Fibroblast of skin of back (primary cell): ENCODE measurements around the gene TUFM.
"Not testable (repeated sequence)": the region's sequence is repeated elsewhere in the genome, so short reads cannot be mapped to it uniquely, and the experiment has no call there.

ENCODE experiments used
- DNase-seq: peaks from one replicate; pipeline ENCODE4 v3.0.0-alpha.2; 2013

The TUFM gene

DNA sequence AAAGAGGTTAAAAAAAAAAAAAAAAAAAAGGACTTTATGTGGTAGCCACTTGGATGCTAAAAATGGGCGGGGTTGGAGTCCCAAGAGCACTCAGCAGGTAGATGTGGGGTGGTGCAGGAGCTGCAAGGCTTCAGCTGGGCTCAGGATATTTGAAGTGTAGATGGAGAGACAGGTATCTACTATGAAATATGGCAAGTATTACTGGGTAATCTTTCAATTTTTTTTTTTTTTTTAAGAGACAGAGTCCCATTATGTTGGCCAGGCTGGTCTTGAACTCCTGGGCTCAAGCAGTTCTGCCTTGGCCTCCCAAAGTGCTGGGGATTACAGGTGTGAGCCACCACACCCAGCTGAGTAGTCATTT, 7.6 kb downstream of the TUFM start:
- no peak for DNase-seq

DNA sequence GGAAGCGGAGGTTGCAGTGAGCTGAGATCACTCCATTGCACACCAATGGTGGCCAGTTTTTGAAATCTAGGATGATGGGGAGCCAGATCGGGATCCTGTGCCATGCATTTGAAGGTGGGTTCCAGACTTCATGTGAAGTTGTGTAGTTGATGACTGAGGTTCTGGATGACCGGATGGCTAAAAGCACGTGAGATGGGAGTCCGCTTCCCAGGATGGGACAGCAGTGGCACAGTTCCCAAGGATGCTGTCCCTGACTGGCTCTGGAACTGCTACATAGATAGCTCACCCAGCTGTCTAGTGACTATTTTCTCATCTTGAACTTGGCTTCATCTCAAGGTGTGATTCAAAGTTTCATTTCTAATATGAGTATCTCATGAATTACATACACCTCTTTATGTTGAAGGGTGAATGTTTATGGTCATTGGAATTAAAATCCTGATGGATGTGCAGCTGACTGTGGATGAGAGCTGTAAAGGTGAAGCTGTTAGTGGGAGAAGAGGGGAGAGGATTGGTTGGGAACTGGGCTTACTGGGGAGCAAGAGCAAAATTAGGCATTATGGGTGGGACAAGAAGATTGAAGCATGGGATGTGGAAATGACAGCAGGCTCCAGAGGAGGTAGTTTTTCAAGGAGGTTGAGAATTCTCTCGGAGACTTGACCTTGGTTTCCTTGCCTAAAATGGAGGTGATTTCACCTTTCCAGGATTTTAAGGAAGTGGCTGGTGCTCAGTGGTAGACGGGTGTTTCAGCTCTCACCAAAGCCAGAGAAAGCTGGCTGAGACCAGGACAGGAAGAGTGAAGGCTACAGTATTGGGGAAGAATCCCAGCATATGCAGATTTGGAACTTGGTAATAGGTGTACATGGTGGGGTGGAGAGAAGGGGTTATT, 8.2 kb downstream of the TUFM start:
- DNase-seq: no peak

DNA sequence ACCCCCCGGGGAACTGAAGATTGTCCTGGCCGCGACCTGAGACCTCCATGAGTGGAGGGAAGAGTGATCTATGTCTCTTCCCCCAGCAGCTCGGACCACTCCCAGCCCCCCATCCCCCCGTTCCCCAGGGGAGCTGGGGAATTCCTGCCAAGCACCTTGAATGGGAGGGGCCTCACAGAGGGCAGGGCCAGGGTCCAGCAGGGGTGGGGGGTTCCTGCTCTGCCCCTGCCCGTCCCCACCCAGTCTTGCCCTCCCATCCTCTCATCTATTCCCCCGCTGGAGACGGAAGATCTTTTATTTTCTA, 9.4 kb downstream of the TUFM start:
- no peak for DNase-seq

- DNase-seq: no peak
These were observed 10.0 kb downstream of the TUFM start for GRCh38 chr16:28835864-28836760.

GRCh38 chr16:28834873-28835863, 11.0 kb downstream of the TUFM start:
- DNase-seq: no peak

GRCh38 chr16:28834349-28834748, 11.8 kb downstream of the TUFM start:
- DNase-seq: no peak

DNA sequence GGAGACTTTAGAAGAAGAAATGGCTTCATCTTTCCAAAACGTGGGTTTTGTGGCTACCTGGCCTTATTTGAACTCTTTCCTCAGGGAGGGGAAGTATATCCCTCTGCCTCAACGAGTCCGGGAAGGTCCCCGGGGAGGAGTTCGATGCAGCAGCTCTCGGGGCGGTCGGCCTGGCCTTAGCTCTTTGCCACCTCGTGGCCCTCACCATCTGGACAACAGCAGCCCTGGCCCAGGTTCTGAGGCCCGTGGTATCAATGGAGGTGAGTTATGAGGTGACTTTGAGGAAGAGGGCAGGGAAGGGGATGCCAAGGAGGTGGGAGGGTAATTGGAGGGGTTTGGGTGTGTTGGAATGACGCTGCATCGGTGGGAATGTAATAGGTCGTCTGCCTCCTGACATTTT, 15.6 kb downstream of the TUFM start:
- no peak for DNase-seq

DNA sequence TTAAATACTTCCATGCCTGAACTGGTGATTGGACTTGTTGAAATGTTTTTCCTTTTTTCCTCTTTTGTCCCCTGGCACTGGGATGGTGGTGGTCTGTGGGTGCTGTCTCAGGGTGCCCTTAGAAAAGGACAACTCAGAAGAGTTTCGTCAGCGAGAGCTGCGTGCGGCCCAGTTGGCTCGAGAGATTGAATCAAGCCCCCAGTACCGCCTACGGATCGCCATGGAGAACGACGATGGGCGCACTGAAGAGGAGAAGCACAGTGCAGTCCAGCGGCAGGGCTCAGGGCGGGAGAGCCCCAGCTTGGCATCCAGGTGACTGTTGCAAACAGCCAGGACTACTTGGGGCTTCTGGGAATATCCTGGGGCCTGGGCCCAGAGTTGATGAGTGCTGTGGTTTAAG, 16.4 kb downstream of the TUFM start:
- DNase-seq: no peak

DNA sequence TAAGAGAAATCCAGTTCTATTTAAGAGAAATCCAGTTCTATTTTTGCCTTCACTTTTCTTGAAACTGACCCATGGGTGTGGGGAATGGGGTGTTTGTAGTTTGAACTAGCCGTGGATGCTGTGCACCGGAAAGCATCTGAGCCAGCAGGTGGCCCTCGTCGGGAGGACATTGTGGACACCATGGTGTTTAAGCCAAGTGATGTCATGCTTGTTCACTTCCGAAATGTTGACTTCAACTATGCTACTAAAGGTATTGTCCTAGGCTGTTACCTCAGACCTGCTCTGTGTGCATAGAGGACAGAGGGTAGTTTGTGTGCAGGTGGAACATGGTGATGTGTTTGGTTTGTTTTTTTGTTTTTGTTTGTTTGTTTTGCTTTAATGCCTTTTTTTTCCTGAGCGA, 20.0 kb downstream of the TUFM start:
- no peak for DNase-seq

- DNase-seq: no peak
These were observed 21.5 kb downstream of the TUFM start for GRCh38 chr16:28824717-28824973.

DNA sequence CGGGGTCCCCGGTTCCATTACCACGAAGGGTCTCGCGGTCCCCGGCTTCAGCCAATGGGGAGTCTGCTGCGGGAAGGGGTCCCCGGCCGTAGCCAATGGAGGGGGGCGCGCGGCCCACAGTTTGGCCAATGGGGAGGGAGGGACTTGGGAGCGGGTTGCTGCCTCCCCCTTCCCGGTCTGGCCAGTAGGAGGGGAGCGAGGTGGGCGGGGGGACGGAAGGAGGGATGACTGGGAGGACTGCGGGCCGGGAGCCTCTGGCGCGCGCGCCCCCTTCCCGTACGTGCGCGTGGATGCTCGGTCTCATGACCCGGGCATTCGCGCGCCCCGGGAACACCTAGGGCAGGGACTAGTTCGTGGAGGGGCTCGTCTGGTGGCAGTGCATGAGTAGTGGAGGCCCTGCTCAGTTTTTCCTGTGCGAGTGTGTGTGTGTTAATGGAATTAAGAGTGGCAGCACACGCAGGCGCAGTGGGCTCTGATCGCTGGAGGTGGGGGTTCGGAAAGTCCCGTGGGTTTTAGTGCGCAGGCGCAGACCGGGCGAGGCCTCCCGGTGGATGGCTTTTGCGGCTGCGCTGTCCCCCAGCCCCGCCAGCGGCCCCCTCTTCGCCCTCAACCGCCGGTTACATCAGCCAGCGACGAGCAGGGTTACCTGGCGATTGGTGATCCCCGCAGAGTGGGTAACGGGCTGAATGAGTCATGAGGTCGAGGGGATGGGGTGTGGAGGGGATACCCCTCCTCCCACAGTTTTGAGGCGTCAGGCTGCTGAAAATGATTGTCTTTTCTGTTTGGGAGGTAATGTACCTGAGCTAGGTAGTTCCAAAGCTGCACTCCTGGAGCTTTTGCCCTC, 22.1 kb downstream of the TUFM start:
- peak; percentile 98 for DNase-seq

- no peak for DNase-seq
These were observed 22.8 kb downstream of the TUFM start for GRCh38 chr16:28823291-28823872.

DNA sequence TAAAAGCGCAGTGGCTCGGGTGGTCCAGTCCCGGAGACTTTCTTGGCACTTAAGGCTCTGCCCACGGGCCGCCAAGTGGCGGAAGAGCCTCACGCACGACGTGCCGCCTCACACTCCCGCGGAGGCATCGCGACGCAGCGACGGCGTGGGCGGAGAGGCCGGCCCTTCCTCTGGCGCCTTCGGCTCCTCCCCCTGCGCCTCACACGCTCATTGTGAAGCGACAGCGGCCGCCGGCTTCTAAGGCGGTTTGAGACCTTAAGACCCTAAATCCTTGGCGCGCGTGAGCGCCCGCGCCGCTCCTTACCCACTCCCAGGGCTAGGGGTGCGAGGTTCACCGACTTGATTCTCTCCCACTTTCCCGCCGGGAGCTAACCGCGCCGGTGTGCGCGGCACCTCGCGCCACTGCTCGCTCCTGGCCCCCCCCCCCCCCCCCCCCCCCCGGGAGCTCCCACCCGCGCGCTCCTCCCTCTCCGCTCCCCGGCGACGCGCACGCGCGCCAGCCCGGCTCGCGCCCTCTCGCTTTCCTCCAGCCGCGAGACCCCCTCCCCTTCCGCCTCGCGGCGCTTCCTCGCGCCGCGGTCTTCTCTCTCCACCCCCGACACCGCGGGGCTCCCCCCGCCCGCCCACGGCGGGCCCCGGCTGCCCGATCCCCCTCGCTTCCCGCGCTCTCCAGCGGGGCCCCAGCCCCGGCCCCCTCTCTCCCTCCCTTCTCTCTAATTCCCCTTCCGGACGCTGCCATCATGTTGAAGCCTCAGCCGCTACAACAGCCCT, 23.4 kb downstream of the TUFM start, which contains the start of gene ATXN2L:
ATXN2L (plus strand) TSS at position 480 of the 771 bp plus-strand sequence; CDS start at position 741, 261 bp downstream.
- DNase-seq: peak; percentile 96

GRCh38 chr16:28821874-28822519, 24.2 kb downstream of the TUFM start:
- no peak for DNase-seq

GRCh38 chr16:28820546-28820945, 25.6 kb downstream of the TUFM start:
- not testable (repeated sequence) for DNase-seq

DNA sequence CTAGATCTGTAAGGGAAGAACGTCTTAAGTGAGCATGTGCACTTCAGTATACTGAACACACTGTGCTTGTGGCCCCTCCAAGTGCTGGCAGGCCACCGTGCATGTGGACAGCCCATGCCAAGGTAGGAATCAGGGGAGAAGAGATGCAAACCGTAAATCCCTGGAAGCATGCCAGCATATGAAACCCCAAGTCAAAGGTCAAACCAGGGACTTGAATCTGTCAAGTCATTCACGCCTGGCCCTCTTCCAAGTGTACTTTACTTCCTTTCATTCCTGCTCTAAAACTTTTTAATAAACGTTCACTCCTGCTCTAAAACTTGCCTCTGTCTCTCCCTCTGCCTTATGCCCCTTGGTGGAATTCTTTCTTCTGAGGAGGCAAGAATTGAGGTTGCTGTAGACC, 26.1 kb downstream of the TUFM start:
- DNase-seq: no peak

DNA sequence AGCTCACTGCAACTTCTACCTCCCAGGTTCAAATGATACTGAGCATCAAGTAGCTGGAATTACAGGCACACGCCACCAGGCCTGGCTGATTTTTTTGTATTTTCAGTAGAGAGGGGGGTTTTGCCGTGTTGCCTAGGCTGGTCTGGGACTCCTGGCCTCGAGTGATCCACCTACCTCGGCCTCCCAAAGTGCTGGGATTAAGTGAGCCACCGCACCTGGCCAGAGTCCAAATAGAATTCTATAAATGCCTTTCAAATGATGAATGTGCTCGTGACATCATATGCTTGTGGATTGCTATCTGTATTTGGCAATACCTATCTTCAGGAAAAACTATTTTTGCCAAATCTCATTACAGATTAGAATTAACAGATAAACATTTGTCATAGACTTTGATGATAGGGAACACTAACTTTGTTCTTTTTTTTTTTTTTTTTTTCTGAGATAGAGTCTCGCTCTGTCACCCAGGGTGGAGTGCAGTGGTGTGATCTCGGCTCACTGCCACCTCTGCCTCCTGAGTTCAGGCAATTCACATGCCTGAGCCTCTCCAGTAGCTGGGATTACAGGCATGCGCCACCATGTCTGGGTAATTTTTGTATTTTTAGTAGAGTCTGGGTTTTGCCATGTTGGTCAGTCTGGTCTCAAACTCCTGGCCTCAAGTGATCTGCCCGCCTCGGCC, 38.6 kb downstream of the TUFM start:
- DNase-seq: not testable (repeated sequence)

- peak; percentile 83 for DNase-seq
These were observed 43.7 kb downstream of the TUFM start for GRCh38 chr16:28802235-28803019.
